WI38 (cell line): ENCODE measurements around the gene OTUB2.

Experiments used
- H3K4me3 ChIP-seq: 2 replicates; pipeline ENCODE4 v1.5.1; 2011; ENCODE audit warnings: low read depth, mild to moderate bottlenecking, control low read depth, low read length
- CTCF ChIP-seq: IDR thresholded peaks from 2 replicates; pipeline ENCODE4 v1.5.1; 2012; ENCODE audit warnings: low read depth, mild to moderate bottlenecking, control low read depth, low read length

The OTUB2 gene

DNA sequence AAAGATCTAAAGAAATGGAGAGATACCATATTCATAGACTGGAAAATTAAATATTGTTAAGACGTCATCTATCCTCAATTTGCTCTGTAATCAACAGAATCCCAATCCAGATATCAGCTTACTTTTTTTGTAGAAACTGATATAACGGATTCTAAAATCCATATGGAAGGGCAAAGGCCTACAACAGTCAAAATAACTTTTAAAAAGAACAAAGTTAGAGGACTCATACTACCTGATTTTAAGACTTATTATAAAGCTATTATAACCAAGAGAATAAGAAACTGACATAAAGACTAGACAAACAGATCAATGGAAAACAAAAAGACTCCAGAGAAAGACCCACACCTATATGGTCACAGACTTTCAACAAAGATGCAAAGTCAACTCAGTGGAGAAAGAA lies 48.9 kb downstream of the OTUB2 start:
- TF ChIP-seq CTCF = no peak
- H3K4me3 ChIP-seq = no peak overlapping the region

- H3K4me3 ChIP-seq = no peak overlapping the region
- TF ChIP-seq CTCF = no peak
These were observed 51.1 kb downstream of the OTUB2 start for GRCh38 chr14:94077111-94077821.

- H3K4me3 ChIP-seq = no peak overlapping the region
These were observed 51.7 kb downstream of the OTUB2 start for GRCh38 chr14:94077823-94078222.

GRCh38 chr14:94079891-94080620 lies 53.9 kb downstream of the OTUB2 start:
- no peak for TF ChIP-seq CTCF
- peak overlapping the region; percentile 90 for H3K4me3 ChIP-seq

More at GRCh38 chr14:94077823-94078222, 51.7 kb downstream of the OTUB2 start:
- no peak for TF ChIP-seq CTCF

- peak within 1 kb of the TSS; percentile 90 for H3K4me3 ChIP-seq
- TF ChIP-seq CTCF = no peak
These were observed 54.7 kb downstream of the OTUB2 start, which contains the start of the genes DDX24 and IFI27L1 for GRCh38 chr14:94080621-94081385. DDX24 (minus strand) TSS chr14:94081202; CDS start chr14:94079742, 1,460 bp downstream. IFI27L1 (plus strand) TSS chr14:94081310; CDS start chr14:94096938, 15,628 bp downstream.

DNA sequence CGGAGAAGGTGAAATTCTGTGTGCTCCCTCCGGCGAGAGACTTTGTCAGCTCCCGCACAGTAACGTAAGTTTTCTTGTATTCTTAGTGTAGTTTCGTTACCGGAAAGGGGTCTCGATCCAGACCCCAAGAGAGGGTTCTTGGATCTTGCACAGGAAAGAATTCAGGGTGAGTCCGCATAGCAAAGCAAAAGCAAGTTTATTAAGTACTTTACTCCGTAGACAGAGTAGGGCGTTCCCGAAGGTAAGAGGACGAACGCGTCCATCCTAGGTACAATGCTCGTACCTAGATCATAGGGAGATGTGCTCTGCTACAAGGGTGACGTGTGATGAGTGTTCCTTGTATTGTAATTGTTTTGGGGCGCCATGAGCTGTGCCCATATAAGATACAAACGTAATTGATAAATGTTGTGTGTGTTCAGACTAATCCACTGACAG lies 55.3 kb downstream of the OTUB2 start:
- no peak for TF ChIP-seq CTCF

More for the DNA sequence above, 55.3 kb downstream of the OTUB2 start:
- peak overlapping the region; percentile 90 for H3K4me3 ChIP-seq
